ENCODE measurements around the gene ELOVL1. TPM values are rescaled to one million over a fixed set of nuclear protein-coding genes. Genes with fewer than 3 reads are reported as not detected.

The ELOVL1 gene
- total RNA-seq, 4 donors from 2014 or later: 26.3 to 65.0 (median 41.0) TPM

DNA sequence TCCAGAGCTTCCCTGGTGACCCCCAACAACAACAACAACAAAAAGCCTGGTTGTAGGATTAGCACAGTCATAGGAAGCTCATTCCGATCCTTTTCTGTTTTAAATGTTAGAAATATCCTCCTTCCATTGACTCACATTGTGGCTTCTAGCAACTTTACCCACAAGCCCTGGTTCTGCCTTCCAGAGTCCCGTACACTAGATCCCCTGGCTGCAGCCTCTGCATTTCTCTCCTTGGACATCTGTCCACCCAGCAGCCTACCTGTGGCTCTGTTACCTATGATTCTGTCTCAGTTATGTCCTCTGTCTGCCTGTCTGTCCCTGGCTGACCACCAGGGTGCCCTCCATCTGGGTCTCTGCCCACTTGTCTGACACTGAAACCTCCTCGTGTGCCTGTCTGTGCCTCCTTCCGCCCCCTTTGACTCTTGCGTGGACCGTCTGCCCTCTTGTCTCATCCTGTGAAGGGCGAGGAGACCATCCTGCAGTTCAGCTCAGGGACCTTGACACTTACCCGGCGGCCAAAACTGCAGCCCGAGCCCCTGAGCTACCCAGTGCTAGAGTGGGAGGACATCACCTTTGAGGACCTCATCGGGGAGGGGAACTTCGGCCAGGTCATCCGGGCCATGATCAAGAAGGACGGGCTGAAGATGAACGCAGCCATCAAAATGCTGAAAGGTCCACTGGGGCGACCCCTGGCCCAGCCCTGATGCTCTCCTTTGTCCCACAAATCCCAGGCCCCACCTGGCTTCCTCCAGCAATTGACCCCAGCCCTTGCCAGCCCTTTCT lies 50.9 kb downstream of the ELOVL1 start:
- no peak for ATAC-seq
- Histone ChIP-seq H3K27ac (no peak overlapping the region), H3K36me3 (no peaks in the 10 kb centered on the region), H3K4me3 (no peak overlapping the region), H3K4me1 (no peaks in the 10 kb centered on the region), H3K9me3 (no peaks in the 10 kb centered on the region), H3K27me3 (no peaks in the 10 kb centered on the region)
- no peak for TF ChIP-seq POLR2A (IDR thresholded peaks at IDR 0.05)
- no peak for TF ChIP-seq EP300 (IDR thresholded peaks at IDR 0.05)
- TF ChIP-seq, protein P1, sequence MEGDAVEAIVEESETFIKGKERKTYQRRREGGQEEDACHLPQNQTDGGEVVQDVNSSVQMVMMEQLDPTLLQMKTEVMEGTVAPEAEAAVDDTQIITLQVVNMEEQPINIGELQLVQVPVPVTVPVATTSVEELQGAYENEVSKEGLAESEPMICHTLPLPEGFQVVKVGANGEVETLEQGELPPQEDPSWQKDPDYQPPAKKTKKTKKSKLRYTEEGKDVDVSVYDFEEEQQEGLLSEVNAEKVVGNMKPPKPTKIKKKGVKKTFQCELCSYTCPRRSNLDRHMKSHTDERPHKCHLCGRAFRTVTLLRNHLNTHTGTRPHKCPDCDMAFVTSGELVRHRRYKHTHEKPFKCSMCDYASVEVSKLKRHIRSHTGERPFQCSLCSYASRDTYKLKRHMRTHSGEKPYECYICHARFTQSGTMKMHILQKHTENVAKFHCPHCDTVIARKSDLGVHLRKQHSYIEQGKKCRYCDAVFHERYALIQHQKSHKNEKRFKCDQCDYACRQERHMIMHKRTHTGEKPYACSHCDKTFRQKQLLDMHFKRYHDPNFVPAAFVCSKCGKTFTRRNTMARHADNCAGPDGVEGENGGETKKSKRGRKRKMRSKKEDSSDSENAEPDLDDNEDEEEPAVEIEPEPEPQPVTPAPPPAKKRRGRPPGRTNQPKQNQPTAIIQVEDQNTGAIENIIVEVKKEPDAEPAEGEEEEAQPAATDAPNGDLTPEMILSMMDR (IDR thresholded peaks at IDR 0.05): no peak
- no peak for TF ChIP-seq POLR2AphosphoS5 (IDR thresholded peaks at IDR 0.05)
- 77 to 80% methylated on average over 3 to 9 of the region's 16 CpGs for WGBS, 2 donors (ENCODE audit: low coverage in 1 of 2)

DNA sequence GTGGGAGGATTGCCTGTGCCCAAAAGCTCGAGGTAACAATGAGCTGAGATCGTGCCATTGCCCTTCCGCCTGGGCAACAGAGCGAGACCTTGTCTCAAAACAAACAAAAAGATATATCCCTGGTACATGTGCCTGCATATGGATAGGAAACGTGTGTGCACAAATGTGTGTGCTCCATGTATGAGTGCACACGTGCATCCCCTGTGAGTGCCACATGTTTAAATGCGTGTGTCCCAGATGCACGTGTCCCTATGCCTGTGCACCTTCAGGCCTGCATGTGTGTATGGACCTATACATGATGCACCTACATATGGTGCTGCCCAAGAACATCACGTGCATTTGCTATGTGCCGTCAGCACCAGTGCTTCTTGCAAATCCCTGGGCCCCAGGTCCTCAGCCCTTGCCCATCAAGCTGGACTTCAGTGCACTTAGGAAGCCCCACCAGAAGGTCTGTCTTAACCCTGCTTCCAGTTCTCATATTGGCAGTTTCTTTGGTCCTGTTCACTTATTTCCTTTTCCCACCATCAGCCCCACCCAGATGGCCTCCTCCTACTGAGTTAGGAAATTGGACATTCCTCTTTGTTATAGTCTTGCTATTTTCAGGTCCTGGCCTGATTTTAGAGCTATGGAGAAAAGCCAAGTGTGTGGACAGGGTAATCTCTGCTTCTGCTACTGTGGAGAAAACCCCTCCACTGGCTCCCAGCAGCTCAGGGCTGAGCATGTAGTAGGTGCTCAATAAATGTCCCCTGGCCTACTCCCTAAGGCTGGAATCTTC lies 51.7 kb downstream of the ELOVL1 start:
- Histone ChIP-seq H3K4me3 (no peak overlapping the region), H3K4me1 (no peaks in the 10 kb centered on the region), H3K27ac (no peak overlapping the region), H3K36me3 (no peaks in the 10 kb centered on the region), H3K9me3 (no peaks in the 10 kb centered on the region), H3K27me3 (no peaks in the 10 kb centered on the region)
- WGBS, 2 donors (ENCODE audit: low coverage in 1 of 2): 90 to 96% methylated on average over 5 to 8 of the region's 10 CpGs
- no peak for ATAC-seq
- TF ChIP-seq POLR2A (IDR thresholded peaks at IDR 0.05): no peak
- TF ChIP-seq POLR2AphosphoS5 (IDR thresholded peaks at IDR 0.05): no peak
- TF ChIP-seq EP300 (IDR thresholded peaks at IDR 0.05): no peak
- TF ChIP-seq, protein P1 (IDR thresholded peaks at IDR 0.05): no peak

DNA sequence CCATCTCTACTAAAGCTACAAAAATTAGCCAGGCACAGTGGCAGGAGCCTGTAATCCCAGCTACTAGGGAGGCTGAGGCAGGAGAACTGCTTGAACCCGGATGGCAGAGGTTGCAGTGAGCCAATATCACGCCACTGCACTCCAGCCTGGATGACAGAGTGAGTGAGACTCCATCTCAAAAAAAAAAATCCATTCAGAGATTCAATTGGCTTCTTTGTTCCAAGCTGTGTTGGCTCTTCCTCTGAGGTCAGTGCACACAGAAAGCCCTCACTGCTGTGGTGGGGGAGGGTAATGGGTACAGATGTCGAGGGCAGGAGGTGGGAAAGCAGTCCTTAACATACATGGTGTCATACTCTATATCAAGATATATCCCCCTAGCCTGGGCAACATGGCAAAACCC lies 52.3 kb downstream of the ELOVL1 start:
- Histone ChIP-seq H3K36me3 (no peaks in the 10 kb centered on the region), H3K4me3 (no peak overlapping the region), H3K27me3 (no peaks in the 10 kb centered on the region), H3K27ac (no peak overlapping the region), H3K4me1 (no peaks in the 10 kb centered on the region), H3K9me3 (no peaks in the 10 kb centered on the region)
- TF ChIP-seq EP300 (IDR thresholded peaks at IDR 0.05): no peak
- no peak for TF ChIP-seq POLR2A (IDR thresholded peaks at IDR 0.05)
- no peak for TF ChIP-seq POLR2AphosphoS5 (IDR thresholded peaks at IDR 0.05)
- TF ChIP-seq, protein P1 (IDR thresholded peaks at IDR 0.05): no peak
- no peak for ATAC-seq
- WGBS, 2 donors (ENCODE audit: low coverage in 1 of 2): 67 to 82% methylated on average over 1 to 3 of the region's 3 CpGs

DNA sequence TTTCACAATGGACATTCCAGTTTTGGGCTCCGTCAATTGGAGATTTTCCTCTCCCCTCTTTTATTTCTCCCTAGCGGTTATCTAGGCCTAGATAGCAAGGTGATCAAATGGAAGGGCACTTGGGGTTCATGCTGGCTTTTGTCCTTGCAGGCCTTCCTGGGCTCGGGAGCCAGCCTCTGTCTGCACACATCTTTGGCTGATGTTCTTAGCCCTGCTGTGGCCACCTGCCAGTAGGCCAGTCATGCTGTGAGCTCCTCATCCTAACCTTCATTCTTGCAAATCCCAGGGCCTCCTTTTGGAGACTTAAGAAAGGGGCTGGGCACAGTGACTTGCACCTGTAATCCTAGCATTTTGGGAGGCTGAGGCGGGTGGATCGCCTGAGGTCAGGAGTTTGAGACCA lies 53.6 kb downstream of the ELOVL1 start:
- ATAC-seq: no peak
- Histone ChIP-seq H3K36me3 (no peaks in the 10 kb centered on the region), H3K27ac (no peak overlapping the region), H3K4me3 (no peak overlapping the region), H3K4me1 (no peaks in the 10 kb centered on the region), H3K27me3 (no peaks in the 10 kb centered on the region), H3K9me3 (no peaks in the 10 kb centered on the region)
- 90 to 91% methylated on average over 3 of the region's 5 CpGs for WGBS, 2 donors (ENCODE audit: low coverage in 1 of 2)
- no peak for TF ChIP-seq EP300 (IDR thresholded peaks at IDR 0.05)
- TF ChIP-seq POLR2AphosphoS5 (IDR thresholded peaks at IDR 0.05): no peak
- TF ChIP-seq POLR2A (IDR thresholded peaks at IDR 0.05): no peak
- TF ChIP-seq, protein P1 (IDR thresholded peaks at IDR 0.05): no peak

Measured in gastroesophageal sphincter (tissue), 4 donors.